HG03135 (cell line): ENCODE data around the gene IFNA2.
A peak's percentile ranks its signal among the peaks of the same experiment; 100 is the strongest.
"Not testable (repeated sequence)": the region's sequence is repeated elsewhere in the genome, so short reads cannot be mapped to it uniquely, and the experiment has no call there.

Experiments
- ATAC-seq: cut with Tn5 transposase; IDR thresholded peaks from one replicate; pipeline ENCODE4 v1.9.1; 2021; ENCODE audit warnings: mild to moderate bottlenecking, moderate library complexity; ENCODE audit not compliant: unreplicated experiment

IFNA2 gene

DNA sequence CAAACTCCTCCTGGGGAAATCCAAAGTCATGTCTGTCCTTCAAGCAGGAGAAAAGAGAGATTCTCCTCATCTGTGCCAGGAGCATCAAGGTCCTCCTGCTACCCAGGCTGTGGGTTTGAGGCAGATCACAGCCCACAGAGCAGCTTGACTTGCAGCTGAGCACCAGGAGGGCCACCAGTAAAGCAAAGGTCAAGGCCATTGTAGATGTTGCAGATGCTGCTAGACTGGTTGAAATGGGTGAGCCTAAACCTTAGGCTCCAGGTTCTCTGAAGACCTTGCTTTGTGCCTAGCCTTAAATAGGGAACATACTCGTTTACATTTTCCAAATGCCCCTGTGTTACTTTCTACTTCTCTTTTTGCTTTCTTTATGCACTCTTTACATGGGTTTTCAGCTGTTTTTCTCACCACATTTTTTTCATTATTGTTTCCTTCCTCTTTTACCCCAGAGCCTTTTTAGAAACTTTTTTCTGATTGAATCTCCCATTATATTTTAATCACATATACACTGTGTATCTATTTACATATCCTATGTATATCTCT lies at the start of gene IFNA2:
Gene IFNA2, minus strand, starts transcription at position 268 of the 540 bp plus-strand sequence. Its CDS starts 69 bp downstream, at position 199.
- no peak for ATAC-seq

DNA sequence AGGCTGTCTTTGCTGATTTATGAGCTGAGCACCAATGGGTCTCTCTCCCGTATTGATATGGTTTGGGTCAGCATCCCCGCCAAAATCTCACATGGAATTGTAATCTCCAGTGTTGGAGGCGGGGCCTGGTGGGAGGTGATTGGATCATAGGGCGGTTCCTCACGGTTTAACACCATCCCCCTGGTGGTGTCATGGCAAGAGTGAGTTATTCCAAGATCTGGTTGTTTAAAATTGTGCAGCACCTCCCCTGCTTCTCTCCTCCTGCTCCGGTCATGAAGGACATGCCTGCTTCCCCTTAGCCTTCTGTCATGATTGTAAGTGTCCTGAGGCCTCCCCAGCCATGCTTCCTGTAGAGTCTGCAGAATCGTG lies 49.8 kb upstream of the IFNA2 start:
- ATAC-seq, result not testable (repeated sequence)

DNA sequence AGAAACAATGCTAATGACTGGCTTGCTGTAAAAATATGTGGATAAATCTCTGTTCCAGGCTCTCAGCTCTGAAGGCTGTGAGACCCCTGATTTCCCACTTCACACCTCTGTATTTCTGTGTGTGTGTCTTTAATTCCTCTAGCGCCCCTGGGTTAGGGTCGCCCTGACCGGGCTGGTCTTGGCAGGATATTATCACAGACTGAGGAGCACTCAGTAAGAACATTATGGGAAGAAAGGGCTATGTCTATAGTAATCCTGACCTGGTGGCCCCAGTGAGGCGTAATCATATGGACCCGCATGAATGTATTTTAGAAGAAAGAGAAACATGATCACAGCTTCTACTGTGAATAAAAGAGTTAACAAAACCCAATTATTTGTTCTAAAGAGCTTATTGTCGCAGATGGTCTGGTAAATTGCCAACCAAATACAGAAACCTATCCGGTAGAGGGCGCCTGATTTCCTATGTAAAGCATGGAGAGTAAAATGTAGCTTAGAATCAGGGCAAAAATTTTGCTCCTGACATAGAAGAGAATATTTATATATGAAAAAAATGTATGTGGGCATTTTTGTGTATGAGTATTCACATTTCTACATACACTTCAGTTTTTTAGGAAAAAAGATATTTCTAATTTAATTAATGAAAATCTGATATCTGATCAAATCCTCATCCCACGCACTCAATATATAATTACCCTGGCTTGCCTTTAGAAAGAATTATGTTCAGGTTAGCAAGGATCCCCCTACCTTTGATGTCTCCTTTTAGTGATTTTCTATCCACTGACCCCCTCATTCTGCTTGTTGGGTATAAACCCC lies 49.2 kb upstream of the IFNA2 start:
- no peak for ATAC-seq

DNA sequence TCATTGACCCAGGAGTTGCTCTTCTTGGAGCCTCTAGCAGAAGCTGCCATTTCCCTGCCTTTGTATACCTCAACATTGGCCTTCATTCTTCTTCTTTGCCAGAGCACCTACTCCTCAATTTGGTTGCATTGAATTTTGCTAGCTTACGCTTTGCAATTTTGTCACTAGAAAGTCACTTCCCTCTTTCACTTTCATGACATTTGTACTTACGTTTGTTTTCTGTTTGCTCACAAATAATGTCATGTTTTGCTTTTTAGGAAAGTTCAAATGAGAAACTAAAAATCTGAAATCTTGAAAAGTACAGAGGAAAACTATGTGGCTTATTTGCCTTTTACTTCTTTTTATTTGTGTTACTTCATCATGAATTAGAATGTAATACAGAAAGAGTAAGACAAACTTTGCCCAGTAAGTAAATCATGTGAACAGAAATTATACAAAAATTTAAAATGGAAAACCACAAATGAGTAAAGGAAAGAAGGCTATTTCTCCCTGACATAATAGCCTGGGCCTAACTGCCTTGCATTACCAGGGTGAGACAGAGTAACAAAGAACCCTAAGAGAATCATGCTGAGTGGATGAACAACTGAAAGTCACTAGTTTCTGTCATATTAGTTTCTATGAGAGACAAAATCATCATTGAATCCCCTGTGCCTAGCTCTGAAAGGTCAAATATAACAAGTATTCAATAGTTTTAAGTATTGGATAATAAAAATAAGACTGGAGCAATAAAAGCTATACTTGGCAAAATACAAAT lies 47.7 kb upstream of the IFNA2 start:
- ATAC-seq, result peak; percentile 54

DNA sequence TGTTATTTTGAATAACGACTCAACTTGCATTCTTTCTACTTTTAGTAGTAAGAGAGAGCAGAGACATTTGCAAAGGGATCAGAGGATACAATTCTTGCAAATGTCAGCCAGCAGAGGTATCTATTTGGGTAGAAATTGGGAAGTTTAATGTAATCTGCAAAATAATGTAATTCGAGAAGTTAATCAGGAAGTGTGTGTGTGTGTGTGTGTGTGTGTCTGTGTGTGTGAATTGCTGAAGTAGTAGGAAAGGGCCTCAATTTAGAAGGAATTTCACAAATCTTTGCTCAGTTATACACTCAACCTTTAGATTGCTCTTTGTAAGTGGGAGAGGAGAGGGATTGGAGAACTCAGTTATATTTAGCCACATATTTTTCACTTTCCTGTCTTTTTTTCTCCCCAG lies 44.0 kb upstream of the IFNA2 start:
- no peak for ATAC-seq

DNA sequence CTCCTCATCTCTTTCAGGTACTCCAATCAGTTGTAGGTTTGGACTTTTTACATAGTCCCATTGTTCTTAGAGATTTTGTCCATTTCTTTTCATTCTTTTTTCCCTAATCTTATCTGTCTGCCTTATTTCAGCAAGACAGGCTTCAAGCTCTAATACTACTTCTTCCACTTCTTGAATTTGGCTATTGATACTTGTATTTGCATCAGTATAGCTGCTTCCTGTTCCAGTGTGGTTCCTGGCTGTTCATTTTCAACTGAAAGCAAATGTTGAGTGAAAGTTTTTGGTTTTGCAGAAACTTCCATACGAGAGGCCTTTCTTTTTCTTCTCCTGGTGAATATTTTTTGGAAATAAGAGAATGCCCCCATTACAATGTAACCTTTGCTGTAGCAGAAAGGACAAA lies 43.0 kb upstream of the IFNA2 start:
- no peak for ATAC-seq

DNA sequence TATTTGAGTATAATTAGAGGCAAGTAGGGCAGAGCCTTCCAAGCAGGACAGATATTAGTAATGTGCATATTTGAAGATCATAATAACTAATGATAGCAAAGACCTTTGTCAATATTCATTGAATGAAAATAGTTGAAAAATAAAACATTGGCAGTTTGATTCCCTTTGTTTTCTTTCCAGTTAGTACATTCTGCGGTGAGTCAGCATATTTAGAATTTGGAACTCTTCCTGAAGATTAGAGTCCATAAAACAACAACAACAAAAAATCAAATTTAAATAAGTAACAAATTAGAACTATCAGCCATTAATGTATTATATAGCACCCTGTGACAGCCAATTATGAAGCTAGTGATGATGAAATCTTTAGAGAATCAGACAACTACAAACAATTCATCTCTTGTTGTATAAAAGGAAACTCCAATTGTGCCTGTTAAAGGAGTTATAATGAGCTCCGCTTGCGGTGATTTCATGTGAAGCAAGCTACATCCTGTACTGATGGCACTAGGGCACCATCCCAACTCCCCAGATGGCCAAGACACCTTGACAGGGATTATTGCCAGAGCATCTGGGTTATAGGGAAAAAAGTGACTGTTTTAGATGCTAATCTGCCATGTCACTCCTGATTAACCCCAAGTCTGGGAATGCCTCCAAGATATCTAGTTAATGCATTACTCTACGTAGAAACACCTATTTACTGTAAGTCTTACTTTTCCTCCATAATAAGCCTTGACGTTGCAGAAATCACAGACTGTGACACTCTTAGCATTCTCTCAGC lies 30.5 kb upstream of the IFNA2 start:
- no peak for ATAC-seq

DNA sequence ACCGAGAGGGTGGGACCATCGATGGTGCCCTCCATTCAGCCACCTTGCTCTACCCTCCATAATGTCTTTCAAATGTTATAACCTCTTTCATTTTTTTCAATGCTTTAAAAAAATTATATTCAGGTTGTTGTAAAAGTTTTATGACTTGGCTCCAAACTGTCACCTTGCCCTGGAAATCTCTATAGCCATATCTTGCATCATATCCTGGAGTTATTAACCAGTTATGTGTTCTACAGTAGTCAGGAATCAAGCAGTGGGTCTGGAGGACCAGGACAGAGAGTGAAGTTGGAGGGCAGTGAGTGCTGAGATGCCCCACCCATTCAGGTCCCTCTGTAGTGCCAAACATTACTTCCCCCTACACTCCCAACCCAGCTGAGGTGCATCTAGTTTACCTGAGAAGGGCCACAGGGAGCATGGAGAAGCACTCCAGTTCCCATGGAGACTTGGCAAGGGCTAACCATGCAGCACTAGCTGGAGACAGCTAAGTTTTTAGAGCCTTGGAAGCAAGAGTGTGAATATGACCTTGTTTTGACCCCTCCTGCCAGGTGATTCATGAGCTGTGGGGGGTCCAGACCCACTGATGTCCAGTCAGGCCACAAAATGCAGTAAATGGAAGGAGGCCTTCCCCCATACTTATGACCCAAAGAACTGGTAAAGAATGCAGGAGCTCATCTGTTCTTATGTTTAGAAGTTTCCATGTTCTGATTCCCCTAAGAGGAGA lies 29.2 kb upstream of the IFNA2 start:
- no peak for ATAC-seq

DNA sequence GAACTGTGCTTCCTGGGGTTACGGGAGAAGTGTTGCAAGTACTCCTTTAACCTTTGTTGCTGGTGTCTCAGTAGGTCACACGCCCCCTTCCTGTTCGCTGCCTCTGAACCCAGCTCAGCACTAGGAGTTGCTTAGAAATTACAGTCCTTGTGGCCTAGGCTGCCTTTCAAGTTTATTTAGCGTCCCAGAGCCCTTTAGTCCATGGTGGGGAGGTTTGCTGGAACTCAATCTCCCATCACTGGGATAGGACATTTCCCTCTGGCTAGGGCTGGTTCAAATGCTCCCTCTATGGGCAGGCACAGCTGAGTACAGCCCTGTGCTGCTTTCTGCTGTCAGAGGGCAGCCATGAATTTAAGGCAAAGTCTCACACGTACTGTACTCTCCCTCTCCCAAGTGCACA lies 28.4 kb upstream of the IFNA2 start:
- ATAC-seq, result no peak

DNA sequence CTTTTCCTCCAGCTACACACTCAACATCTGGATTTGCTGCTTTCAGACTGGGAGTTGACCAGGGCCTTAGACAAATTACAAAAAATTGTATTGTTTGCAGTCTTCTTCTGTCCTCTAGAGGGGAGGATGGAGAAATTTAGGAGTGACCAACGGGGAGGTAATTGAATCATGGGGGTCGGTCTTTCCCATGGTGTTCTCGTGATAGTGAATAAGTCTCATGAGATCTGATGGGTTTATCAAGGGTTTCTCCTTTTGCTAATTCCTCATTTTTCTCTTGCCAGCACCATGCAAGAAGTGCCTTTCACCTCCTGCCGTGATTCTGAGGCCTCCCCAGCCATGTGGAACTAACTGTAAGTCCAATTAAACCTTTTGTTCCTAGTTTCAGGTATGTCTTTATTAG lies 28.0 kb upstream of the IFNA2 start:
- ATAC-seq, result no peak

DNA sequence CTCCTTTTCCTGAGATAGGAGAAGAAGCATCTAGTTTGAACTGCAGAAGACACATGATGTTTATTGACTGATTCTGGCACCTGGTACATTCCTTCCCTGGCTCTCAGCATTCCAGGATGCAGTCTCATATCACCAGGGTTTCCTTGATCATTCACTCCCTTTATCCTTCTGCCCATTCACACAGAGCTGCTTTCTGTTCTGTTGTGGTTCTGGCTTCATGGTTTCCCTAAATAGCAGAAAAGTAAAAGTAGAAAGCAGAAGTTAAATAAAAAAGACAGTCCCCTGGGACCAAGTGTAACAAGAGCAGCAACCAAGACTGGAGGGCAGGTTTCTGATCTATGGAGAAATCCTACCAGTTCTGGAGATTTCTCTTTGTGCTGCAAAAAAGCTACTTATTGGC lies 26.9 kb upstream of the IFNA2 start:
- ATAC-seq, result no peak

DNA sequence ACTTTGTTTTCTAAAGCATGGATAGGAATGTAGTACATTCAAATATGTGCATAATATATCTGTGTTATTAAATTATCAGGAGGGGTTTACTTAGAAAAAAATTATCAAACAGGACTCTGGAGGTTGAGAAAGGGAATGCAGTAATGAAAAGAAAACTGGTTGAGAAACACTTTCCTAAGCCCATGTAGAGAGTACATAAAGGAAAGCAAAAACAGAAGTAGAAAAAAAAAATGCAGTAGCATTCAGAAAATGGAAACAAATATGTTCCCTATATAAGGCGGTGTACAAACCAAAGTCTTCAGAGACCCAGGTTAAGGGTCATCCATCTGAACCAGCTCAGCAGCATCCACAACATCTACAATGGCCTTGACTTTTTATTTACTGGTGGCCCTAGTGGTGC lies 23.6 kb upstream of the IFNA2 start, which contains the start of gene IFNA8:
Gene IFNA8, plus strand, starts transcription at position 301 of the 400 bp plus-strand sequence. Its CDS starts 60 bp downstream, at position 361.
- ATAC-seq, result no peak

DNA sequence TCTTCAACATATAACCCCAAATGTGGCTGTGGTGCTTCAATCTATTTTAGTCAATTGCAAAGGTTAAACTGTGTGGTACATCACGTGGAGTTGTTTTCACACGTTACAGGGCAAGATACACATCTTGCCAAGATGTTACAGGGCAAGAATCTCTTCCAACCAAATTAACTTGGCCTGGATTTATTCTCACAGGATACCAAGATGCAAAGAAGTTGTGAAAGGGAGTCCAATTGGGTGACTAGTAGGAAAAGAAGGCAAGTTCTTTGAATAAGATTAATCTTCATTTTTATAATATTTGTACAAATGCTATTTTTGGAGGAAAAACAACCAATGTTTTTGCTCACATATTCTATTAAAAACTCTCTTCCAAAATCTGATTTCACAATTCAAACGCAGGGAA lies 18.9 kb upstream of the IFNA2 start:
- no peak for ATAC-seq

DNA sequence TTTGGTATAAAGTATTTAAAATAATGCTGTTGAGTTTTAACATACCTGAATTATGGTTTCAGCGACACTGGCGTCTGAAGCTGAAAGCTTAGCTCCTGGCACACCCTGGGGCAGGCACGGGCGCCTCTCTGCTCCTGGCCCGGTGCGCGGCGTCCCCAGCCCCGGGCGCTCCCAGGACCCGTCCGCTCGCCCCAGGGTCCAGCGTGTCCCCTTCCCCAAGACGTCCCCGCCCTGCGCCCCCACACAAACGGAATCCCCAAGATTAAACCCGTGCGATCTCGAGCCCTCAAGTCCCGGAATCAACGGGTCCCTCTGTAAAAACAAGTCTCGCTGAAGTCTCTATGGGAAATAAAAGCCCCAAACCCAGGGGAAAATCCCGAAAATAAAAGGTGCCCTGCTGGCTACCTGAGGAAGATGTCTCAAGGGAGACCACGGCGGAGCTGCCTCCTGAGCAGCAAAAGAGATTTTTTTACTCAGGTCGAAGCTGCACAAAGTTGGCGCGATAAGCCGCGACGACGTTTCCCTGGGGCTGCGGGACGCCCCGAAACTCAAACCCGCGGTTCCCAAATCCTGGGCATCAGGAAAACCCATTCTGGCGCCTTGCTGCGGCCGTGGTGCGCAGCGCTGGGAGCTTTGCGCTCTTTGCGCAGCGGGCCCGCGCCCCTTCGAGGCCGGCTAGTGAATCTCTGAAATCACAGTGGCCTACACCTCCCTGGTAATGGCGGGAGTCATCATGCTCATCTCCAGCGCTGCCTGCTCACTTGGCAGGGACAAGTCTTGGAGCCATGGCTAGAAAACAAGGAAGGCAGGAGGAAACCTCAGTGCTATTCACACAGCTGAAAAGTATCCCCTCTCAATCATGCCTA lies 17.4 kb upstream of the IFNA2 start:
- ATAC-seq, result no peak

DNA sequence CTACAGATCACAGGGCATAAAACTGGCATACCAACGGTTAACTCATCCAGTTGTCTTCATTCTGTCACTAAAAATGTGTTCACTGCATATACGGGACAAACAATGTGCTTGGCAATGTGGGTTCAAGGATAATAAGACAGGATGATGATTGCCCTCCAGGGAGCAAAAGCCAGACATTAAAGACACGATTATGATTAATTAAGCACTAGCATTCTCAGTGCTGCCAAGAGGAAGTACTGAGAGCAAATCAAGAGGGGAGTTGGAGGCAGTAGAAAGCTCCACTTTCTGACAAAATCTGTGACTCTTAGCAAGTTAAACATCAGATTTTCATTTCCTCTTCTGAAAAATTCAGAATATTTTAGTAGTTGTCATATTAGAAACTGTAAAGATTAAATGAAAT lies 14.8 kb upstream of the IFNA2 start:
- ATAC-seq, result no peak

DNA sequence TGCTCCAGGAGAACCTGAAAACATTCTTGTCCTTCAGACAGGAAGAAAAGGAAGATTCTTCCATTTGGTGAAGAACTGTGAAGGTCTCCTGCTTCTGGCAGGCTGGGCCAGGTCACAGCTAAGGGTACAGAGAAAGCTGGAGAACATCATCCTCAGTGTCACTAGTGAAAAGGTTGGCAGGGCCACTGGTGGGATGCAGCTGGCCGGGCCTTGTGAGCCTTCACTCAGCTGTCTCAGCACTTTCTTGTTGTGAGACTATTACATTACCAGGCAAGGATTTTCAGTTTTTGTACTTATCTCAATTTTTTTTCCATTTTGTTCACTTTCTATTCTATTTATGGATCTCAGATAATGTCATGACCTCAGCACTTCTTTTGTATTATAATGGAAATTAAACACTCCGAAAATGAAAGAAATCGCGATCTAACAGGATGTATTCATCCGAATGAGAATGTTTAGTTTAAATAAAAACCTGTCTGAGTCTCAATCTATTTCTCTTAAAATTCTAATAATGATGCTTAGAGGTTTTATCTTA lies 13.8 kb upstream of the IFNA2 start:
- ATAC-seq, result no peak

DNA sequence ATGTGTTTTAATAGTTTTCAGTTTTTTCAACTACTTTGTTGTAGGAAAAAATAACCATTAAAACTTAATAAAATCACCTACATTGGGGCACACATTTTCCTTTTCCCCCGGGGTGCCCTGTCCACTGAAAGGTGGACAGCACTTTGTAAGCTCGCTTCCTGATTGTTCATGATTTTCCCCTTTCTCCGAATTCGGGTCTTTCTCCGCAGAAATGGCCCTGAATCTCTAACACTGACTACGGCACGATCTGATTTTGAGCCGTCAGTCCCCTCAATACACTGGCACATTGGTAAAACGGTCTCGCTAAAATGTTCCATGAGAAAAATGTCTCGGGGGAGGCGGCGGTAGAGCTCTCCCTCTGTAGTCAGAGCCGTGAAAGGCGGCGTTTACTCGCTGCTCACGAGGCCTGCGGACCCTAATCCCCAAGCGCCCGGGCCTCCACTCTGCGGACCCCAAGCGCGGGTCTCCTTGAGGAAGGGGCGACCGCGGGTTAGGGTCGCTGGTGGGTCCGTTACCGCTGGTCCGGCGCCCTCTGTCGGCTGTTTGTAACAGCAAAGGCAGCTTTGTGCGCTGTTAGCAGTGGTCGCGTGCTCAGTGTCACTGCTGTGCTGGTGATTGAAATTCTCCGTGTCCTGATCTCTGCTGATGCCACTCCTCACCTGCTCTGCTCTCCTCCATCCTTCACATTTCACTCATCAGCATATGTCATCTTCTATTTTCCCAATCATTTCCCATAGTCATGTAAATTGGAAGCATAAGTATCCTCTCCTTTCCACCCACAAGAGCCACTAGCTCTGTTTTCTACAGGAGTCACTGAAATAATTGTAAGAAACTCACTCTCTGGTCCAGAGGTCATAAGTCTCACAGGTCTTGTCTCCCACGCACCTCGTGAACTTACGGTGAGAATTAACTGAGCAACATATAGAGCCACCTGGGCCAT lies 10.8 kb upstream of the IFNA2 start:
- ATAC-seq, result peak; percentile 69

DNA sequence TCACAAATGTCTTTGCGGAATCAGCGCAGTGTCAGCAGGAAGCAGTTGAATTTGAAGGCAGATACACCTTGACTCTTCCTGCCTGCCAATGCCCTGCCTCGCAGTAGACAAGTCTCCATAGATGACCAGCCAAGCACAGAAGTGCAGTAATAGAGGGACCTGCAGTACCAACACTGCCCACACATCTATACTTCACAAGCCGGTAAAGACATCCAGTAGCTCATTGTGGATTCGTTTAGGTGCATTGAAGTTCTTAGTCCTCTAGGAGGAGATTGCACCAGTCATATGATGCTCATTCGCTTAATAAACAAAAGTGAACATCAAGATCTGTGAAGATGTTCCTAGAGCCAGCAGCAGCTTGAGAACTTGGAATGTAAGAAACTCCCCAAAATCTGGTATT lies 7.1 kb upstream of the IFNA2 start:
- ATAC-seq, result peak; percentile 92
